ENCODE data around the gene SCAANT1. TPM values are rescaled to one million over a fixed set of nuclear protein-coding genes. Genes with fewer than 3 reads are reported as not detected.

SCAANT1 gene
- total RNA-seq, 4 donors from 2014 or later = not detected

GRCh38 chr3:63945558-63946096, 33.4 kb upstream of the SCAANT1 start:
- ATAC-seq (ENCODE audit: low FRiP score) = no peak
- no peak for TF ChIP-seq CTCF (IDR thresholded peaks at IDR 0.05)
- DNase-seq (ENCODE audit: low spot score) = no peak

GRCh38 chr3:63943678-63944077, 31.5 kb upstream of the SCAANT1 start:
- no peak for TF ChIP-seq CTCF (IDR thresholded peaks at IDR 0.05)
- no peak for ATAC-seq (ENCODE audit: low FRiP score)
- DNase-seq (ENCODE audit: low spot score) = no peak

- TF ChIP-seq CTCF (IDR thresholded peaks at IDR 0.05) = no peak
- DNase-seq (ENCODE audit: low spot score) = no peak
- ATAC-seq (ENCODE audit: low FRiP score) = no peak
These were observed 30.3 kb upstream of the SCAANT1 start for GRCh38 chr3:63942528-63942927.

- no peak for DNase-seq (ENCODE audit: low spot score)
- no peak for ATAC-seq (ENCODE audit: low FRiP score)
- no peak for TF ChIP-seq CTCF (IDR thresholded peaks at IDR 0.05)
These were observed 28.2 kb upstream of the SCAANT1 start for GRCh38 chr3:63940389-63940757.

GRCh38 chr3:63937661-63938651, 25.8 kb upstream of the SCAANT1 start:
- TF ChIP-seq CTCF (IDR thresholded peaks at IDR 0.05) = no peak
- no peak for DNase-seq (ENCODE audit: low spot score)
- no peak for ATAC-seq (ENCODE audit: low FRiP score)

- ATAC-seq (ENCODE audit: low FRiP score) (no peak), DNase-seq (ENCODE audit: low spot score) (no peak)
- no peak for TF ChIP-seq CTCF (IDR thresholded peaks at IDR 0.05)
These were observed 24.7 kb upstream of the SCAANT1 start for GRCh38 chr3:63936925-63937324.
